Activated CD8-positive, alpha-beta memory T cell treated with anti-CD3 and anti-CD28 coated beads, Interleukin-2, amount 50 U/mL, for 48 hours (primary cell): ENCODE results near the gene DNAH14.
"Not testable (repeated sequence)": the region's sequence is repeated elsewhere in the genome, so short reads cannot be mapped to it uniquely, and the experiment has no call there.

Source experiments
- DNase-seq: peaks from one replicate; pipeline ENCODE4 v3.0.0-alpha.2; 2020

DNAH14 gene

GRCh38 chr1:225158291-225158690 lies 228.8 kb downstream of the DNAH14 start:
- DNase-seq, result no peak

GRCh38 chr1:225159793-225160192 lies 230.3 kb downstream of the DNAH14 start:
- DNase-seq, result no peak

- DNase-seq, result not testable (repeated sequence)
Observed at GRCh38 chr1:225177409-225177808, 247.9 kb downstream of the DNAH14 start.

GRCh38 chr1:225179686-225180085 lies 250.2 kb downstream of the DNAH14 start:
- DNase-seq, result no peak

GRCh38 chr1:225182716-225183115 lies 253.2 kb downstream of the DNAH14 start:
- DNase-seq, result no peak

GRCh38 chr1:225191199-225191753 lies 261.8 kb downstream of the DNAH14 start:
- DNase-seq, result no peak

GRCh38 chr1:225201447-225201846 lies 272.0 kb downstream of the DNAH14 start:
- no peak for DNase-seq

- DNase-seq, result no peak
Observed at GRCh38 chr1:225207791-225208190, 278.3 kb downstream of the DNAH14 start.

GRCh38 chr1:225209153-225209552 lies 279.7 kb downstream of the DNAH14 start:
- DNase-seq, result no peak

- DNase-seq, result not testable (repeated sequence)
Observed at GRCh38 chr1:225210180-225210579, 280.7 kb downstream of the DNAH14 start.

- not testable (repeated sequence) for DNase-seq
Observed at GRCh38 chr1:225211694-225212442, 282.4 kb downstream of the DNAH14 start.

GRCh38 chr1:225224287-225224686 lies 294.8 kb downstream of the DNAH14 start:
- no peak for DNase-seq

- no peak for DNase-seq
Observed at GRCh38 chr1:225225681-225226080, 296.2 kb downstream of the DNAH14 start.

- DNase-seq, result no peak
Observed at GRCh38 chr1:225228871-225229303, 299.4 kb downstream of the DNAH14 start.

GRCh38 chr1:225229429-225229828 lies 300.0 kb downstream of the DNAH14 start:
- DNase-seq, result not testable (repeated sequence)

GRCh38 chr1:225230483-225230882 lies 301.0 kb downstream of the DNAH14 start:
- DNase-seq, result no peak

- DNase-seq, result not testable (repeated sequence)
Observed at GRCh38 chr1:225232930-225233329, 303.5 kb downstream of the DNAH14 start.

- DNase-seq, result no peak
Observed at GRCh38 chr1:225242611-225243010, 313.1 kb downstream of the DNAH14 start.

GRCh38 chr1:225250432-225250831 lies 321.0 kb downstream of the DNAH14 start:
- no peak for DNase-seq

- DNase-seq, result no peak
Observed at GRCh38 chr1:225253173-225253572, 323.7 kb downstream of the DNAH14 start.

GRCh38 chr1:225253784-225254183 lies 324.3 kb downstream of the DNAH14 start:
- no peak for DNase-seq

- no peak for DNase-seq
Observed at GRCh38 chr1:225254676-225255075, 325.2 kb downstream of the DNAH14 start.

GRCh38 chr1:225257081-225257480 lies 327.6 kb downstream of the DNAH14 start:
- no peak for DNase-seq

GRCh38 chr1:225258811-225259210 lies 329.3 kb downstream of the DNAH14 start:
- no peak for DNase-seq

- DNase-seq, result no peak
Observed at GRCh38 chr1:225259542-225259941, 330.1 kb downstream of the DNAH14 start.
